ENCODE measurements around the gene PYGM. TPM values are rescaled to one million over a fixed set of nuclear protein-coding genes. Genes with fewer than 3 reads are reported as not detected.

Gene PYGM
- total and polyA plus RNA-seq, 2 of the 13 experiments (the other 11 are each of a cell fraction or from before 2014, with no cell fraction given) = 0.11 to 0.12 TPM

DNA sequence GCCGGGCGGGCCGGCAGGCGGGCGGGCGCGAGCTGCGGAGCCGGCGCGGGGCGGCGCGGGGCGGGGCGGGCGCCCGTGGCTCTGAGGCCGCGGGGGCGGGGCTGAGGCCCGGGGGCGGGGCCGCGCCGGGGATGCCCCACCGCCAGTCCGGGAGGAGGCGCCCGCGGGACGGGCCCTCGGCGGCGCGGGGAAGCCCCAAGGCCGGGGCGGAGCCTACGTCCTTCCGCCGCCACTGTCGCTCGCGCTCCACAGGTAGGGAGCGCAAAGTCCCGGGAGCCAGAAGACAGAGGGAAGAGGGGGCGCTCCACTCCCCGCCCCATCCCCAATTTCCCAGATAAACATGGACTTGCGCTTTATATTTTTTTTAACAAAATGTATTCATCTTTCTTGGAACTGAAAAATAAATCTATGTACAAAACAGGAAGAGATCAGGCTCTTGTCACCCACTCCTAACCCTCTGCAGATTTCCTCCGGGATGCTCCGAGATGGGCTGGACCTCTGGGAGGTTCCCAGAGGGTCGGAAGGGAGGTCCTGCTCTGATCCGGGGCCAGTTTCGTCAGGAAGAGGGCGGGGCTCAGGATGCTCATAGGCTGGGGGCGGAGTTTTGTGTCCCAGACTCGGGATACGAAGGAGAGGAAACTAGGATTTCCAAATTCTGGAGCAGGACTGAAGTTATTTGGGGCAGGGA is 43.5 kb upstream of the PYGM start, which contains the start of gene MAP4K2 (continued):
- TF ChIP-seq ZFY (CRISPR knock-in tag; IDR thresholded peaks at IDR 0.05) (peak; percentile 52; the same call in 1 of the 2 replicates), ZNF33B (CRISPR knock-in tag; IDR thresholded peaks at IDR 0.05) (no peak), CSRNP1 (CRISPR knock-in tag; IDR thresholded peaks at IDR 0.05) (no peak), ETV5 (CRISPR knock-in tag; IDR thresholded peaks at IDR 0.05; ENCODE audit: borderline replicate concordance) (peak; percentile 48; the same call in 1 of the 2 replicates), HOMEZ (CRISPR knock-in tag; IDR thresholded peaks at IDR 0.05; ENCODE audit: low read depth) (no peak), SALL1 (CRISPR knock-in tag; IDR thresholded peaks at IDR 0.05) (peak; percentile 15; the same call in 1 of the 2 replicates), RBFOX2 (IDR thresholded peaks at IDR 0.05; ENCODE audit: low read depth, low read length) (peak; percentile 42; the same call in 1 of the 2 replicates), ZNF331 (CRISPR knock-in tag; IDR thresholded peaks at IDR 0.05) (0 out of 2 replicates have a peak, but pooled peaks have one; percentile 24), PHF21A (CRISPR knock-in tag; IDR thresholded peaks at IDR 0.05) (0 out of 2 replicates have a peak, but pooled peaks have one; percentile 29), NONO (IDR thresholded peaks at IDR 0.05) (no peak), NONO (CRISPR knock-in tag; conservative IDR thresholded peaks at IDR 0.05) (no peak; the same call in 1 of the 2 replicates), BHLHE40 (IDR thresholded peaks at IDR 0.05; ENCODE audit: low read length) (no peak), RXRB (CRISPR knock-in tag; IDR thresholded peaks at IDR 0.05; ENCODE audit: borderline replicate concordance) (no peak), ZNF550 (CRISPR knock-in tag; IDR thresholded peaks at IDR 0.05; ENCODE audit: borderline replicate concordance) (no peak), ZNF749 (CRISPR knock-in tag; IDR thresholded peaks at IDR 0.05; ENCODE audit: borderline replicate concordance) (no peak), SAP130 (CRISPR knock-in tag; IDR thresholded peaks at IDR 0.05; ENCODE audit: low read depth) (no peak), CCAR2 (optimal IDR thresholded peaks at IDR 0.05; ENCODE audit: low read depth, low read length) (no peak), TOE1 (CRISPR knock-in tag; IDR thresholded peaks at IDR 0.05) (no peak)
- TF ChIP-seq, protein P1, sequence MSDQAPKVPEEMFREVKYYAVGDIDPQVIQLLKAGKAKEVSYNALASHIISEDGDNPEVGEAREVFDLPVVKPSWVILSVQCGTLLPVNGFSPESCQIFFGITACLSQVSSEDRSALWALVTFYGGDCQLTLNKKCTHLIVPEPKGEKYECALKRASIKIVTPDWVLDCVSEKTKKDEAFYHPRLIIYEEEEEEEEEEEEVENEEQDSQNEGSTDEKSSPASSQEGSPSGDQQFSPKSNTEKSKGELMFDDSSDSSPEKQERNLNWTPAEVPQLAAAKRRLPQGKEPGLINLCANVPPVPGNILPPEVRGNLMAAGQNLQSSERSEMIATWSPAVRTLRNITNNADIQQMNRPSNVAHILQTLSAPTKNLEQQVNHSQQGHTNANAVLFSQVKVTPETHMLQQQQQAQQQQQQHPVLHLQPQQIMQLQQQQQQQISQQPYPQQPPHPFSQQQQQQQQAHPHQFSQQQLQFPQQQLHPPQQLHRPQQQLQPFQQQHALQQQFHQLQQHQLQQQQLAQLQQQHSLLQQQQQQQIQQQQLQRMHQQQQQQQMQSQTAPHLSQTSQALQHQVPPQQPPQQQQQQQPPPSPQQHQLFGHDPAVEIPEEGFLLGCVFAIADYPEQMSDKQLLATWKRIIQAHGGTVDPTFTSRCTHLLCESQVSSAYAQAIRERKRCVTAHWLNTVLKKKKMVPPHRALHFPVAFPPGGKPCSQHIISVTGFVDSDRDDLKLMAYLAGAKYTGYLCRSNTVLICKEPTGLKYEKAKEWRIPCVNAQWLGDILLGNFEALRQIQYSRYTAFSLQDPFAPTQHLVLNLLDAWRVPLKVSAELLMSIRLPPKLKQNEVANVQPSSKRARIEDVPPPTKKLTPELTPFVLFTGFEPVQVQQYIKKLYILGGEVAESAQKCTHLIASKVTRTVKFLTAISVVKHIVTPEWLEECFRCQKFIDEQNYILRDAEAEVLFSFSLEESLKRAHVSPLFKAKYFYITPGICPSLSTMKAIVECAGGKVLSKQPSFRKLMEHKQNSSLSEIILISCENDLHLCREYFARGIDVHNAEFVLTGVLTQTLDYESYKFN (CRISPR knock-in tag; conservative IDR thresholded peaks at IDR 0.05) = no peak
- TF ChIP-seq, protein P2, sequence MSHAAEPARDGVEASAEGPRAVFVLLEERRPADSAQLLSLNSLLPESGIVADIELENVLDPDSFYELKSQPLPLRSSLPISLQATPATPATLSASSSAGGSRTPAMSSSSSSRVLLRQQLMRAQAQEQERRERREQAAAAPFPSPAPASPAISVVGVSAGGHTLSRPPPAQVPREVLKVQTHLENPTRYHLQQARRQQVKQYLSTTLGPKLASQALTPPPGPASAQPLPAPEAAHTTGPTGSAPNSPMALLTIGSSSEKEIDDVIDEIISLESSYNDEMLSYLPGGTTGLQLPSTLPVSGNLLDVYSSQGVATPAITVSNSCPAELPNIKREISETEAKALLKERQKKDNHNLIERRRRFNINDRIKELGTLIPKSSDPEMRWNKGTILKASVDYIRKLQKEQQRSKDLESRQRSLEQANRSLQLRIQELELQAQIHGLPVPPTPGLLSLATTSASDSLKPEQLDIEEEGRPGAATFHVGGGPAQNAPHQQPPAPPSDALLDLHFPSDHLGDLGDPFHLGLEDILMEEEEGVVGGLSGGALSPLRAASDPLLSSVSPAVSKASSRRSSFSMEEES (CRISPR knock-in tag; IDR thresholded peaks at IDR 0.05) = no peak
- TF ChIP-seq, protein P3, sequence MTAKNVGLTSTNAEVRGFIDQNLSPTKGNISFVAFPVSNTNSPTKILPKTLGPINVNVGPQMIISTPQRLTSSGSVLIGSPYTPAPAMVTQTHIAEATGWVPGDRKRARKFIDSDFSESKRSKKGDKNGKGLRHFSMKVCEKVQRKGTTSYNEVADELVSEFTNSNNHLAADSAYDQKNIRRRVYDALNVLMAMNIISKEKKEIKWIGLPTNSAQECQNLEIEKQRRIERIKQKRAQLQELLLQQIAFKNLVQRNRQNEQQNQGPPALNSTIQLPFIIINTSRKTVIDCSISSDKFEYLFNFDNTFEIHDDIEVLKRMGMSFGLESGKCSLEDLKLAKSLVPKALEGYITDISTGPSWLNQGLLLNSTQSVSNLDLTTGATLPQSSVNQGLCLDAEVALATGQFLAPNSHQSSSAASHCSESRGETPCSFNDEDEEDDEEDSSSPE (CRISPR knock-in tag; IDR thresholded peaks at IDR 0.05) = peak; percentile 28; the same call in 1 of the 2 replicates

Data from HepG2 (cell line).